Stimulated activated CD8-positive, alpha-beta memory T cell treated with anti-CD3 and anti-CD28 coated beads, Interleukin-12 subunit alpha, Interleukin-12 subunit beta, amount 100 ng/mL, for 4 hours (primary cell): ENCODE results near the gene PDIA2.
A peak's percentile ranks its signal among the peaks of the same experiment; 100 is the strongest.
"Not testable (repeated sequence)": the region's sequence is repeated elsewhere in the genome, so short reads cannot be mapped to it uniquely, and the experiment has no call there.

ENCODE experiments used
- DNase-seq: peaks from one replicate; pipeline ENCODE4 v3.0.0-alpha.2; 2020; ENCODE audit warnings: low read depth

The PDIA2 gene

GRCh38 chr16:283033-283805 is at the start of gene PDIA2:
Gene PDIA2 (plus strand): TSS chr16:283164. CDS start chr16:283170, 6 bp downstream.
- no peak for DNase-seq

GRCh38 chr16:234468-235305 is 48.3 kb upstream of the PDIA2 start, which contains the start of gene FAM234A:
Gene FAM234A (plus strand): TSS chr16:234821. CDS start chr16:254414, 19,593 bp downstream.
- DNase-seq, result peak; percentile 93

- DNase-seq, result no peak
These were observed 43.1 kb upstream of the PDIA2 start for GRCh38 chr16:239948-240277.

GRCh38 chr16:240559-240958 is 42.4 kb upstream of the PDIA2 start:
- no peak for DNase-seq

- DNase-seq, result no peak
These were observed 40.7 kb upstream of the PDIA2 start for GRCh38 chr16:242281-242680.

- DNase-seq, result no peak
These were observed 39.6 kb upstream of the PDIA2 start for GRCh38 chr16:243348-243747.

GRCh38 chr16:245105-245504 is 37.9 kb upstream of the PDIA2 start:
- DNase-seq, result no peak

GRCh38 chr16:247027-247426 is 35.9 kb upstream of the PDIA2 start:
- no peak for DNase-seq

- no peak for DNase-seq
These were observed 33.5 kb upstream of the PDIA2 start for GRCh38 chr16:249431-249830.

- DNase-seq, result no peak
These were observed 30.3 kb upstream of the PDIA2 start for GRCh38 chr16:252366-253337.

- no peak for DNase-seq
These were observed 29.1 kb upstream of the PDIA2 start for GRCh38 chr16:253833-254232.

GRCh38 chr16:254461-254860 is 28.5 kb upstream of the PDIA2 start:
- DNase-seq, result no peak

GRCh38 chr16:255183-255582 is 27.8 kb upstream of the PDIA2 start:
- no peak for DNase-seq

GRCh38 chr16:258091-258490 is 24.9 kb upstream of the PDIA2 start:
- DNase-seq, result not testable (repeated sequence)

- DNase-seq, result no peak
These were observed 23.7 kb upstream of the PDIA2 start for GRCh38 chr16:259226-259625.

- DNase-seq, result no peak
These were observed 23.1 kb upstream of the PDIA2 start for GRCh38 chr16:259814-260253.

- DNase-seq, result no peak
These were observed 22.6 kb upstream of the PDIA2 start for GRCh38 chr16:260326-260725.

- DNase-seq, result no peak
These were observed 21.8 kb upstream of the PDIA2 start for GRCh38 chr16:261031-261691.

GRCh38 chr16:262121-262745 is 20.7 kb upstream of the PDIA2 start:
- no peak for DNase-seq

GRCh38 chr16:263182-263774 is 19.7 kb upstream of the PDIA2 start:
- no peak for DNase-seq

- no peak for DNase-seq
These were observed 19.0 kb upstream of the PDIA2 start for GRCh38 chr16:263944-264343.
